LoVo (cell line): ENCODE data around the gene IDH3A.

Experiments used
- DNase-seq: peaks from one replicate; pipeline ENCODE4 v3.0.0-alpha.2; 2016; ENCODE audit warnings: low spot score

IDH3A gene

DNA sequence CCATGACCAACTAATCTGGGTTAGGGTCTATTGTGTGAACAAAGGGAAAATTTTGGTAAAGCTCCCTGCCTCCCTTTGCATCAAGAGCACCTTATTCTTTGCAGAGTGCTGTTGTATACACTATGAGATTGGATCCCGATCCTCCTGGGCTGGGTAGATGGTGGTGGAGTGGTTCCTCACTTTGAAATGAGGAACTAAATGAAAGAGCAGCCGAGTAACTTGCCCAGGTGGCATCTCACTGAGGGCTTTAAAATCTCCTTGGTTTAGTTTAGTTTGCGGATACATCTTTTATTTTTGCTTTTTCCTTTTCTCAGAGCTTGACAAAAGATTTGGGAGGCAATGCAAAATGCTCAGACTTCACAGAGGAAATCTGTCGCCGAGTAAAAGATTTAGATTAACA, 19.4 kb downstream of the IDH3A start:
- no peak for DNase-seq

DNA sequence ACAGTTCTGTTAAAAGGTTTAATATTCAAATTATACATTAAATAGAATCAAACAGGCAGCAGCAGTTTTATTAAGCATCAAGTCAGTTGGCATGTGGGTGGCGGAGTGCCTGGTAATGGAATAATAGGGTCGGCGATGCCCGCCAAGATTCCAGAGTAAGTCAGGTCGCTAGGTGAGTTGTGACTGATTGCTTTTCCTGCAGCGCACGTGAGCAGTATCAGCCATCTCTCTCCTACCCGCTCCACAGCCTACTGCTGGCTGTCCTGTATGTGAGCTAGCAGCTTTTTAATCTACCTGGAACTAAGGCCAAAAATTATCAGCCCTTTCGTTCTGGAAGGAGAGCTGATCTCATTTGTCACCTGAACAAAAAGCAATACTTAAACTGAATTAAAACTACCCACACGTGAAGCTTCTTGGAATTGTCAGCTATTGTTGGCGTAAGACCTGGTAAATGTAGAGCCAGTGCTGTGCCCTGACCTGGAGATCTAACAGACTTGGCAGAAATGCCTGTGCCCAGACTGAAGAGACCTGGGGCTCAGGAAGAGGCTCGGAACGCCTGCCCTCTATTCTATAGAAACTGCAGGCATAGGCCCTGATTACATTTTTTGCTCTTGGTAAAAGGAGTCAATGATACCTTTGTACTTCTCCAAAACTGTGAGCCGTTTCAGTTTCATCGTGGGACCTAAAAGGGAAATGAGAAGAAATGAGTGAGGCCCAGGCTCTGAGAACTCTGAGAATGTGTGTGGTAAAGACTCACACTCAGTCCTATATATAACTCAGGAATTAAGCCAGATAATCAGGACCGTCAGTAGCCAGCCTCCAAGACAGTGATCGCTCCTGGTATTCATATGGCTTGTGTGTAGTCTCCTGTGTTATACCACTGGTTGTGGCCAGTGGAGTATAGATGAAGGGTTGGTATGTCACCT, 21.9 kb downstream of the IDH3A start:
- DNase-seq: no peak

DNA sequence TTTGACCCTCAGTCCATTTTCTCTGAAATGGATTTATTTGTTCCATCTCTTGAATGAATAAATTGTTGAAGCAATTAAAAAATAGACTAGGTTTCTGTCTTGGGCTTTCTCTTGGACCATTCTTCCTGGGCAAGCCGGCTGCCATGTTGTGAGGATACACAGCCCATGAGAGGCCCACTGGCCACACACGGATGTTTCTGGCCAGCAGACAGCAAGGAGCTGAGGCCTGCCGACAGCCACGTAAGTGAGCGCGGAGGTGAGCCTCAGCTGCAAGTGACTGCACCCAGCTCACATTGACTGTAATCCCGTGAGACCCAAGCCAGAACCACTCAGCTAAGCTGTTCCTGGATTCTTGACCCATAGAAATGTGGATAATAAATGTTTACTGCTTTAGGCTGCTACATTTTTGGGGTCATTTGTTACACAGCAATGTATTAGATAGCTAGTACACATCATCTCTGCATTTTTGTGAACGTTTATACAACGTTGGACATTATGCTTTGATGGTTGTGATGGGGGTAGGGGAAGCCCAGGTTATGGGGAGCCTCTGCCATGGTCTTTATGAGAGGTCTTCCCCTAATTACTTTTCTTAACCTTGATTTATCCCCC, 22.8 kb downstream of the IDH3A start:
- no peak for DNase-seq

DNA sequence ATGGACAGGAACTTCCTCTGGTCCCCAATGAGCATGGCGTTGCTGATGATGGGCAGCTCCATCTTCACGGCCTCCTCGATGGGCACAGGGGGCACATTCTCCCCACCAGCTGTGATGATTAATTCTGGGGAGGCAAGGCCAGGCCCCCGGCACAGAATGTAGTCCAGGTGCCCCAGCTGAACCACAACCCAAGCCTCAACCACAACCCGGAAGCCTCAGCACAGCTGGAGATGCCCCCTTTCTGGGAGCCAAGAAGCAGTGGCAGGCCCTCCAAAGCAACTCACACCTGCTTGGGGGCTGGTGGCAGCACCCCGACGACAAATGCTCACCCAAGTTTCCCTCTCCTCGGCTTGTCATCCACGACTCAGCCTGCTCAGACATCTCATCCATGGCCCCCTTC, 25.2 kb downstream of the IDH3A start:
- no peak for DNase-seq

DNA sequence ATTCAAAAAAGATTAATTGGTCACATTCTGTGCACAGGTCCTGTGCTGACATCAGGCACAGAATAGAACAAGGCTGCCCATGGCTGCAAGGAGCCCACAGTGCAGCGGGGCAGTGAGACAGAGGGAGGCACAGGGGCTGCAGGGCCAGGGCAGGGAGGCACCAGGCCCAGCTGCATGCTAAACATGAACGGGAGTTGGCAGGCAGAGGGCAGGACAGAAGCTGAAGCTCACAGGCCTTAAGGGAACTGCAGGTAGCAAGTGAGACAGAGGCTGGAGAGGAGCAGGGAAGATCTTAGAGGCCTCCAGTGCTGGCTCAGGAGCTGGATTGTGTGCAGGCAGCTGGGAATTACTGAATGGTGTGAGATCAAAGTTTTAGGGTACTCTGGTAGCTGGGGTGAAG, 26.2 kb downstream of the IDH3A start:
- DNase-seq: no peak

DNA sequence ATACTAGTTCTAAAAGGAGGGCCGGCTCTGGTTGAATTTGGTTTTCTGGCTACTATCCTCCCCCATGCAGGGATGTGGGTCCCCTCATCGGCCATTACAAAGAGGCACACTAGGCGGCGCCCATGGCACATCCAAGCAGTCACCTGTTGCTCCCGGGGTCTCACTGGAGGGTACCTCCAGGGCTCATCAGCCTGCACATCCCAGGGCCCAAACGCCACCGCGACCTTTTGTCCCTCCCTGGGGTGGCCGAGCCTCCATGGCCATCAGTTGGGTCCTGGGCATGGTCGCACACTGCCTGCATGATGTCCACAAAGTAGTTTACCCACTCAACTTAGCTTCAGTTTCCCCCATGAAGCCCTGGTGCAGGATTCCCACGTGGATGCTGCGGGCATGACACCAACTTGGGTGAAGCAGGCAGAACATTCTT, 28.3 kb downstream of the IDH3A start:
- DNase-seq: peak; percentile 45

DNA sequence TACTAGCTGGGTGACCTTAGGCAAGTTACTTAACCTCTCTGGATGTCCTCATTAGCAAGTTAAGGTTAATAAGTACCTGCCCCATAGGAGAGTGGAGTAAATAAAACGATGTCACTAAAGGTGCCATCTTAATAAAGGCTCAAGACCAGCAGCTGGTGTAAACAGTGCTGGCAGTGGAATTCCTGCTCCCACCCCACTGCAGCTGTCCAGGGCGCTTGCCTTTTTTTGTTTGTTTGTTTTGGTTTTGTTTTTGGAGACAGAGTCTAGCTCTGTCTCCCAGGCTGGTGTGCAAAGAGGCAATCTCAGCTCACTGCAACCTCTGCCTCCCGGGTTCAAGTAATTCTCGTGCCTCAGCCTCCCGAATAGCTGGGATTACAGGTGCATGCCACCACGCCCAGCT, 28.9 kb downstream of the IDH3A start:
- no peak for DNase-seq

DNA sequence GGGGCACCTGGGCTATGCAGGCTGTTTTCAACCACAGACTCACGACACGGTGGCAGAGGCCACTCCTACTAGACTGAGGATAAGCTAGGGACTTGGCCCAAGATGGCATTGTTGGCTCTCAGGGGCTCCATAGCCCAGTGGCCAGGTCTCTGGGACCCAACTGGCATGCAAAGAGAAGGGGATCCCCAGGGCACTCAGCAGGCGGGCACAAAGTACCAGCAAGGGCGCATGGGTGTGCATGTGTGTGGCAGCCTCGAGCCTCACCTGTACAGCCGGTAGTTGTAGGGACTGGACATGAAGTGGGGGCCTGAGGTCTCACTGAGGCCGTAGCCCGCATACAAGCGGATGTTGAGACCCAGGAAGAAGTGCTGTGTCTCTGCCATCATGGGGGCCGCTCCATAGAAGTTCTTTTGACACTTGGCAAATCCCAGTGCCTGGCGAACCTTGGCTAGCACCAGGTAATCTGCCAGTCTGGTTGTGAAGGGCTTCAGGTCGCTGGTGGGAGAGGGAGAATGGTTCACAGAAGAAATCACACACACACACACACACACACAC, 30.2 kb downstream of the IDH3A start:
- DNase-seq: no peak

DNA sequence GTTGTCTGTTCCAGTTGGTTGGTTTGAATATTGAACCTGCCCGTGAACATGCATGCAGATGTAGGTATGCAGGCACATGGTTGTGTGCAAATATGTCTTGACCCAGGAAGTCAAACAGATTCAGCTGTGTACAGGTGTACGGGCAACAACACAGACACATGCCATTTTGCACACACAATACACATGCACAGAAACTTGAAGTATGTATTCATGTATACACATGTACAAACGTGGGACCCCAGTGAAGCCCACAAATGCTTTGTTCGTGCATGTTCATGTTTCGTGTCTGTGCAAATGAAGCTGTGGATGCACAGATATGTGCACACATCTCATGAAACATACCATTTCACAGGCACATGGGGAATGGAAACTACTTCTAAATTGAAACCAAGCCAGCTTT, 30.7 kb downstream of the IDH3A start:
- DNase-seq: no peak

DNA sequence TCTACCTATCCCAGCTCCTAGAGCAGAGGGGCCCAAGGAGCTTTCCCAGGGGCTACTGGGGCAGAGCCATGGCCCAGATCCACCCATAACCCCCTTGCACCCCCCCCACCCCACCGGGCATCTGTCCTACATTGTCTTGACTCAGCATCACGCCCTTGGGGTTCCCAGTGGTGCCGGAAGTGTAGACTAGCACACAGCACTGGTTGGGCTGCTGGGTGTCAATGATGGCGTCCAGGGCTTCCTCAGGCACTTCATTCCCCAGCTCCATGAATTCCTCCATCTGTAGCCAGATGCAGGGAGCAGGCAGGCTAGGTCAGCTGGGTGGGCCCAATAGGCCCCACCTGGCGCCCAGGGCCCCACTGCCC, 33.2 kb downstream of the IDH3A start:
- no peak for DNase-seq

DNA sequence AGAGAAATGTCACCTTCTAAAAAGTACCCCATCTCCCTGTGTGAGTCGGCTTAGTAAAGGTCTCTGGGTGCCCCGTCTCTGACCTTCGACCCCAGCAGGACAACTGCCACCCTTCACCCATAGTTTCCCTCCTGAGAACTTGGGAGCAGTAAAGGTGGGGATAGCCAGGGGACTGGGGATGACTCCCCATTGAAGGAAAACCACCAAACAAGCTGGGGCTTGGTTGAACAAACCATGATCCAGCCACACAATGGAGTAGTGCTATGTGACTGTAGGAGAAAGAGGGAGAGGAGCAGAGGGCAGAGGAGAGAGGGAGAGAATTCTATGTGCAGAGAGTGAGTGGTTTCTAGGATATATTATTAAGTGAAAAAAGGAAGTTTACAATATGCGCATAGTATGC, 33.7 kb downstream of the IDH3A start:
- DNase-seq: no peak

DNA sequence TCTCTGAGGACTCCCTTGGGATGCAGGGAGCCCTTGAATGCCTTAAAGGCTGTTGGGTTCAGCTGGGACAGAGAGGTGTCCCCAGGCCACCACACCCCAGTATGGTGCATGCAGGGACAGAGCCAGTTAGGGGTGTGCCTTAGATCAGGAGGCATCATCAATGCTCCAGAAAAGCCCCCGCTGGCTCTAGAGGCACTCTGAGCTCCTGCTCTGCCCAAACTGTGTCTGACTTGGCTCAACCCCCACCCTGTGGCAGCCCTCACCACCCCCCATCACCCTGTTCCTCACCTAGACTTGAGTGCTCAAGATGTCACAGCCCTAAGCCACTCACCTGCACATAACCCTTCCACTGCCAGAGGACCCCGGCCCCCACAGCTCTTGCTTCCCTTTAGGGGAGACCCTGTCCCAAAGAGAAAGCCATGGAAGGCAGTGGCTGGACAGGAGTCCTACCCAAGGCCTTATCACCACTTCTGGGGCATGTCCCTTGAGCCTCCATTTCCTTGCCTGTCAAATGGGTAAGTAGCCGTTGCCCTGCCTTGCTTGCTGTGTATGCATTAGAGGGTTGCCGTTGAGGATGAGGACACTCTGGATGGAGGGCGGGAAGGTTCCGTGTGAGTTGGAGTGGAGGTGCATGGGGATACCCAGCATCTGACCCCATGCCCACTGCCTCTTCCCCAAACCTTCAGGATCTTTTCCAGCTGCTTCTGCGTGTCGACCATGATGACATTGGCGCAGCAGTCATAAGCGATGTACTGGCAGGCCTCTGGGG, 43.8 kb downstream of the IDH3A start:
- DNase-seq: no peak

DNA sequence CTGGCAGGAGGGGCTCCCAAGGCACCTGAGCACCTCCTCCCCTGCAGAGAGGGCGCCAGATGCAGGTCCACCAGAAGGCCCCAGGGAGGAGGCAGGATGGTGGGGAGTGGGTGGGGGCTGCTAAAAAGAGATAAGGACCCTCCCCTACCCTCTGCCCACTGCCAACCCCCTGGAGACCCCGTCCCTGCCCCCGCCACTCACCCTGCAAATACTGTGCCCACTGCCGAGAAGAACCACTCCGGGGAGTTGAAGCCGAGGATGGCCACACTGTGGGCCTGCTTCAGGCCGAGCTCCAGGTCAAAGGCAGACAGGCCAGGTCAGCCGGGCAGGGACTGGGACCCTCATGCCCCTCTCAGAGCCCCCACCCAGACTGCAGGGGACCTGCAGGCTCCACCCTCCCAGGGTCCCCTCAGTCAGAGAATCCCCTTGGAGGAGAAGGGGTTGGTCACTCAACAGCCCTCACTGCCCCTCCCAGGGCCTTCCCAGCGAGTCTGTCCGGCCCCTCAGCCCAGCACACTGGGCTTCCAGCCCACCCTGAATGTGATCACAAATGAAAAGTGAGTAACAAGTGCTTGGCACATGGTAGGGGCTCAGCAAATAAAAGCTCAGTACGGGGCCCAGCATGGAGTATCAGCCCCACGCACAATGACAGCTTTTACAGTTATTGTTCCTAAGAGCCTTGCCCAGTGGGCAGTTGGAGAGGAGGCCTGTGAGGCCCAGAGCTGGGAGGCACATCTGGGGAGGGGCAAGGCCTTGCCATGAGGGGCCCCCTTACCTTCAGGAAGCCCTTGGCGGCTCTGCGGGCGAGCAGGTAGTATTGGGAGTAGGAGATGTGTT, 44.8 kb downstream of the IDH3A start:
- no peak for DNase-seq

DNA sequence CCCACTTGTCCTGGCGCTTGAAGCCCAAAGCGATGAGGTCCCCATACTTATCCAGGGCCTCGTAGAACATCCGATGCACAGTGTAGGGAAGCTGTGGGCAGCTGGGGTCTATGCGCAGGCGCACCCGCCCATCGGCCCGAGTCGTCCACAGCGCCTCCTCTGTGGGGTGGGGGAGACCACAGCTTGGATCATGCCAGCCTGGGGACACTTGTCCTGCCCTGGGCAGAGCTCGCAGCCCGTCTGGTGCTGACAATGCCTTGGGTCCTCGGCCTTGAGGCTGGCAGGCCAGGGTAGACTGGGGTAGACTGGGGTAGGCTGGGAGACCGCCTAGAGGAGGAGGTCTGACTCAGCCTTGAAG, 45.4 kb downstream of the IDH3A start:
- no peak for DNase-seq

DNA sequence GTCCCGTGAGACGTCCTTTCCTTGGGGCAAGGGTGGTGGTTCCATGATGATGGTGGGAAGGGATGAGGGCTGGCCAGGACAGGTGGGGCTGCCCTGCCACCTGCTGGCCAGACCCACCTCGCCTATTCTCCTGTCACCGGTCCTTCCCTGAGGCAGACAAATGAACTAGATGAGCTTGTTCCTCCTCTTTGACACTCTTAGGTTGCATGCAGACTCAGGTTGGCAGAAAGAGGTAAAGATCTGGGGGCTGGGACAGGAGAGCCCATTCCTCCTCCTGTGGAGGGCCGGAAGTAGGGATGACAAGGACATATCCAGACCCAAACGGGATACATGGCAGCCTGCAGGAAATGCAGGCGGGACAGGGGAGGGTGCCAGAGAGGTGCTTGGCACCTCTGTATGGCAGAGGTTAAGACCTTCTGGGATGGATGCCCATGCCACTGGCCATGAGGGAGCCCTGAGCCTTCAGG, 46.6 kb downstream of the IDH3A start:
- DNase-seq: peak; percentile 53

DNA sequence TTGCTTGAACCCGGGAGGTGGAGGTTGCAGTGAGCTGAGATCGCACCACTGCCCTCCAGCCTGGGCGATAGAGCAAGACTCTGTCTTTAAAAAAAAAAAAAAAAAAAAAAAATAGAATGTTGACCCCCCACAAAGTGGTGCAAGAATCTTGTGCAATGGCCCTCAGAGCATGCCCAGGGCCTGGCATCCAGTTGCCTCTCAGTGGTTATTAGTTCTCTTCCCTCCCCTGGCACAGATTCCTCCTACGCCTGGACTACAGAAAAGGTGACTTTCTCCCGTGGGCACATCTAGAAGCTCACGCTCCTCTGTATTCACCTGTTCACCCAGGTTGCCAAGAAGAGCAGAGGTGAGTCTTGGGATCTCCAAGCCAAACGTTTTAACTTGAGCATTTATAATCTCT, 48.5 kb downstream of the IDH3A start:
- DNase-seq: no peak

DNA sequence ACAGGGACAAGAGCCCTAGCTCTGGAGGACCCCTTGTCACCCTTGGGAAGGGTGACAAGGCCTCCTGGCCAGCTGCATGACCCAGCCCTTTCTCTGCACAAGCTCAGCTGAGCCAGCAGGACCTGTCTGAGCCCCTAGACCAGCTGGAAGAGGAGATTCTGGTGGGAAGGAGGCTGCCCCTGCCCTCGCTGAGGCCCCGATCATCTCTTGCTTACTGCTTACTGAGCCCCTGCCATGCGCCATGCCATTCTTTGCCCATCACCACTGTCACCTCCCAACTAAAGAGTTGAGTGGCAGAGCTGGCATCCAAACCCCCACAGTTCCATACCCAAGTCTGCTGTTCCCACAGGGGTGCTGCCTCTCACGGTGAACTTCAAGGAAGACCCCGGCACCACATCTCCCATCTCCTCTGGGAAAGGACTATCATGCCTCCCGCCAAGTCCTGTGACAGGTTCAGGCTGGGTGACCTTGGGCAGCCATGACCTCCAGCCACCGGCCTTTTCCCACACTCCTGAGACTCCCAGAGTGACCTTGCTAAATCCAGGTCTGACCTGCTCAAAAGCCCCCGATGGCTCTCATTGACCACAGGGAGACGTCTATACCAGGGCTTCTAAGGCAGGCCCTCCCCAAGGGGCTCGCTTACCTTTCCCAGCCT, 51.2 kb downstream of the IDH3A start:
- DNase-seq: no peak

DNA sequence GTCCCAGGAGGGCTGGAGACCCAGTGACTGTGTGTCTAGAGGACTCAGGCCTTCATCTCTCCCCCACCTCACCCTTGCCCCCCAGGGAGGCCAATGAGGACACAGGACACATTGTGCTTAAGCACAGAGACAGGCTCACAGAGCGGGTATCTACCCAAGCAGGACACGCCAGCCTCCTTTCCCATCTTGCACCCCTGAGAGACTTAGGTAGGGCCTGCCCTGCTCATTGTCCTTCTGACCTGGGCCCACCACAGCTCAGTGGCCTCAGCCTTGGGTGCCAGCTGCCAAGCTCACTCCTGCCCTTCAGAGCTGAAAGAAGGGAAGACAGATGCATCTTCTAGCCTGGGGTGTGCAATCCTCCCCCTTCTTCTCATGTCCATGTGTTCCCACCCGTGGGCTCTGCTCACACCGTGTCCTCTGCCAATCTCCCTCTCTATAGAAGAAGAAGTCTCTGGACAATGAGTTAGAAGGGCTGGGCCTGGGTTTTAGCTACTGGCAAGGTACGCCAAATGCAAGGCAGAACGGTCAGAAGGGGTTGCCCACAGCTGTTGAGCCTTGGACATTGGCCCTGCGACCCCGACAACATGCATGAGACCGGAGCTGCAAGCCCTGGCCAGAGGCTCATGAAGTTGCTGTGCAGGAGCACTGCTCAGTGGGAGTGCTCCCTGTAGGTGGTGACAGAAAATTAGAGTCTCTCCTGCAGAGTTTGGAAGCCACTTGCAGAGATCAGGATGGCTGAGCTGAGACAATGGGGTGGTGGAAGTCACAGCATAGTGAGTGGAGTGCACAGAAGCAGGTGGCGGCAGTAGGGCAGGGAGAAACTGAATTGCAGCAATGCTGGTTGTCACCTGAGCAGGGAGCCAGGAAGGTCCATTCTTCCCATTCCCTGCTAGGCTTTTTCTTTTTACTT, 52.4 kb downstream of the IDH3A start:
- DNase-seq: no peak

DNA sequence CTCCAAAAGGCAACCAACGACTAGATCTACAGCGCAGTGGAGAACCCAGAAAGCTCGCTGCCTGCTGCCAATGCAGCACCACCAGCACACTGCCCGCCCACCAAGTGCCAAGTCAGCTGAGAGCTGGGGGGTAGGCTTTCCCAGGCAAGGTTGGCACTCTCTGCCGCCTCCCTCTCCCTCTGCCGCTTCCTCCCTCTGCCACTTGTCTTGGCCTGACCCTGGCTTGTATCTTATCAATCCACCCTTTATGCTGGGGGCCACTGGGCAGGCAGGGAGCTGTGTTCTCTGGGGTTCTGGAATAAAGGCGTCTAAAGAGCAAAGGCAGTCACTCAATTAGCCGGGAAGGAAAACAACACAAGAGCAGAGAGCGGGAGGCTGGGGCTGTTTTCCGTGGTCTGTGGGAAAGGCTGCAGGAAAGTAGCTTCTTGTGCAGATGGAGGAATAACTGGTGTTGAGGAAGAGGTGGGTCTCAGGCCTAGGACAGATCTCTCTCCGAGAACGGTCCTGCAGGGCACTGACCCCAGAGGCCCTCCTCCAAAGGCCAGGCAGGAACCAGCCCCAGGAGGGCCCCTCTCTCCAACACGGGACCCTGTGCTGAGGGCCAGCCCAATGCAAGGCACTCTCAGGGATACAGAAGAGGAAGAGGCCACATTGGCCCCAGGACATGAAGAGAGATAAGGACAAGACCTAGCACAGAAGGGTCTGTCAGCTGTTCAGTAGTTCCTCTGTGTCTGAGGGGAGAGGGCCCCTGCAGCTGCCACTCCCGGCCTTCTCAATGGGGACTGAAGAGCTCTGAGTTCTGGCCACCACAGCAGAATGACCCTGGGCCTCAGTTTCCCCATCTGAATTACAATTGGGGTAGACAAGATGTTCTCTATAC, 54.4 kb downstream of the IDH3A start:
- DNase-seq: no peak
